Colonic mucosa (tissue), 4 donors: ENCODE results near the gene NTM. TPM values are rescaled to one million over a fixed set of nuclear protein-coding genes. Genes with fewer than 3 reads are reported as not detected.

Experiments
- DNase-seq: peaks from one replicate; pipeline ENCODE4 v3.0.0-alpha.2; 2020
- H3K27ac ChIP-seq: fragments of 200-600 bp; one replicate; pipeline ENCODE4 v1.8.0; 2021
- H3K27me3 ChIP-seq: fragments of 200-600 bp; one replicate; pipeline ENCODE4 v1.8.0; 2021
- H3K36me3 ChIP-seq: fragments of 200-600 bp; one replicate; pipeline ENCODE4 v1.8.0; 2021
- H3K4me1 ChIP-seq: fragments of 200-600 bp; one replicate; pipeline ENCODE4 v1.8.0; 2021; ENCODE audit warnings: mild to moderate bottlenecking
- H3K4me3 ChIP-seq: fragments of 200-600 bp; one replicate; pipeline ENCODE4 v1.8.0; 2021
- H3K9ac ChIP-seq, 2 donors: one replicate each; pipeline ENCODE4 v1.7.0; 2013; ENCODE audit warnings: control low read depth in 2 of 2, low read depth in 2 of 2, low read length in 2 of 2
- H3K9me3 ChIP-seq: fragments of 200-600 bp; one replicate; pipeline ENCODE4 v1.8.0; 2021
- intact Hi-C: fragments of 100-400 bp; cut with DNase I; formaldehyde crosslinking; loops from one replicate; pipeline ENCODE4 v1.14.1; 2022
- total RNA-seq, 2 donors: library from RNA; stranded (reverse); fragmentation: NEBNext Ultra II Directional in 1 of 2; extraction: Animal tissue kit (Norgen Biotek cat#: 25700) in 1 of 2; gene quantifications; one replicate each; pipeline ENCODE4 v1.2.1, GENCODE V29; 2021
- TF ChIP-seq, protein P1 (sequence below): fragments of 200-600 bp; IDR thresholded peaks from one replicate; pipeline ENCODE4 v1.8.0; 2022; ENCODE audit warnings: antibody characterized with exemption, mild to moderate bottlenecking
- donor health status: healthy.
- donor health status: DM: no; HTN: no; CAD: no.
- donor health status: DM: no; HTN: no; CAD: no.

The NTM gene
- total RNA-seq, 2 donors from 2014 or later, result 1.6 to 2.8 TPM

DNA sequence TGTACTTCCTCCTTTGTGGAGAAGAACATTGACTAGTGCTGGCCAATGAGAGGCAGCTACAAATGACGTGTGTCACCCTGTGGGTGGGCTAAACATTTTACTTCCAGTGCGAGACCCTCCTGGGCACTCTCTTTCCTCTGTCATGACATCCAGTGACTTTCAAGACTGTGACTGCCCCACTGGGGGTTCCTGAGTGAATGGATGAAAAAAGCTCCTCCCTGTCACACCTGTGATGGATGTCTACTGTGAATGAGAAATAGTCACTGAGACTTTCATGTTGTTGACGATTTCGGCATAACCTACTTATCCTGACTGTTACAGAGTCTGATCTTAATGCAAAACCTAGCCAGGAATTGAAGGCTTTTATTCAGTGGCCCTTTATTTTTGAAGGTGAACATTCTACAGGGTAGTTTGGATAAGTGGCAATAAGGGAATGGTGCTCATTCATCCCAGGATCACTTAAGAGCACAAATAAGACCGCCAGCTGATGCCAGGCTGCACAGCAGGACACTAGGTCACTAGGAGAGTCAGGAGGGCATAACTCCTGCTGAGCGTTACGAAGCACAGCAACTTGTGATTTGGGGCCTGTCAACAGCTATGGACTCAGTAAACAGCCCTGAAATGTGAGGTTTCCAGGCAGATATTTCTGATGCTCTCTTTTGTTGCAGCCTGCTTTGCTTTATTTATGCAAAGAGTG lies 636.6 kb downstream of the NTM start:
- no peak overlapping the region for H3K9ac ChIP-seq
- no peak overlapping the region for H3K27ac ChIP-seq
- H3K4me3 ChIP-seq, result no peak overlapping the region
- intact Hi-C loops, result no loop called here
- no peaks in the 10 kb centered on the region for H3K36me3 ChIP-seq
- TF ChIP-seq, protein P1, sequence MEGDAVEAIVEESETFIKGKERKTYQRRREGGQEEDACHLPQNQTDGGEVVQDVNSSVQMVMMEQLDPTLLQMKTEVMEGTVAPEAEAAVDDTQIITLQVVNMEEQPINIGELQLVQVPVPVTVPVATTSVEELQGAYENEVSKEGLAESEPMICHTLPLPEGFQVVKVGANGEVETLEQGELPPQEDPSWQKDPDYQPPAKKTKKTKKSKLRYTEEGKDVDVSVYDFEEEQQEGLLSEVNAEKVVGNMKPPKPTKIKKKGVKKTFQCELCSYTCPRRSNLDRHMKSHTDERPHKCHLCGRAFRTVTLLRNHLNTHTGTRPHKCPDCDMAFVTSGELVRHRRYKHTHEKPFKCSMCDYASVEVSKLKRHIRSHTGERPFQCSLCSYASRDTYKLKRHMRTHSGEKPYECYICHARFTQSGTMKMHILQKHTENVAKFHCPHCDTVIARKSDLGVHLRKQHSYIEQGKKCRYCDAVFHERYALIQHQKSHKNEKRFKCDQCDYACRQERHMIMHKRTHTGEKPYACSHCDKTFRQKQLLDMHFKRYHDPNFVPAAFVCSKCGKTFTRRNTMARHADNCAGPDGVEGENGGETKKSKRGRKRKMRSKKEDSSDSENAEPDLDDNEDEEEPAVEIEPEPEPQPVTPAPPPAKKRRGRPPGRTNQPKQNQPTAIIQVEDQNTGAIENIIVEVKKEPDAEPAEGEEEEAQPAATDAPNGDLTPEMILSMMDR, result no peak
- no peaks in the 10 kb centered on the region for H3K27me3 ChIP-seq
- no peaks in the 10 kb centered on the region for H3K9me3 ChIP-seq
- DNase-seq, result no peak
- no peaks in the 10 kb centered on the region for H3K4me1 ChIP-seq

DNA sequence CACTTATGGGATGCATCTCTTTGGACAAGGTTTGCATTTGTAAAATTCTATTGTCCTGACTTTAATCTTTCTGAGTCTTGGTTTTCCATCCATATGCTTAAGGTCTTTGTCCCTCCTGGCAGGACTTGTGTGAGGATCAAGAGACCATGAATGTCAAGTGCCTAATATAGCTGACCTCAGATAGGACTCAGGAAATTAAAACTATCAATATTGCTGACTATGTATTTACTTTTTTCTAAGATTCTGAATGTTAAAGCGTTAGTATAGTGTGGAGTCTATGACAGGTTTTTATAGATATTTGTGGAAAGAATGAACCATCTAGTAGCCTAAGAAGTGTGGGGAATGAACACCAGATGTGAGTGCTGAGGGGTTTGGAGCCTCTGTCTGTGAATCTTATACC lies 637.8 kb downstream of the NTM start:
- H3K36me3 ChIP-seq, result no peaks in the 10 kb centered on the region
- no peak for DNase-seq
- intact Hi-C loops, result no loop called here
- TF ChIP-seq, protein P1, result no peak
- no peak overlapping the region for H3K4me3 ChIP-seq
- H3K4me1 ChIP-seq, result no peaks in the 10 kb centered on the region
- H3K27me3 ChIP-seq, result no peaks in the 10 kb centered on the region
- H3K27ac ChIP-seq, result no peak overlapping the region
- H3K9ac ChIP-seq, result no peak overlapping the region
- no peaks in the 10 kb centered on the region for H3K9me3 ChIP-seq

DNA sequence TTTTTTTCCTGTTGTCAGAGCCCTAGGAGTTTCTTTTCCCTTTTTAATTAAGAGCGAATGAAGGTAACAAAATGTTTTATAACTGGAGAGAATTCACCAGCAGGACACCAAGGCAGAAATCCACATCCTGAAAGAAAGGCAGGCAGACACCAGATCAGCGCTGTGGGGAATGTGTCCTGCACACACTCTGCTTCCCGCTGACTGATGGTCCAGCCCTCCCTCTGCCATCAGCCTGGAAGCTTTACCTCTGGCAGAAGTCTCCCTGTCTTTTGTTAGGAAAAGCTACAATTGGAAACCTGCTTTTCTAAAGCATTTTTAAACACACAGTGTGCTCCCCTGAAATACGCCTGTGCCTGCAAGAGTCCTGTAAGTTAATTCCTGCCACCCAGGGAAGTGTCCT lies 638.5 kb downstream of the NTM start:
- no peak overlapping the region for H3K9ac ChIP-seq
- no peaks in the 10 kb centered on the region for H3K4me1 ChIP-seq
- H3K4me3 ChIP-seq, result no peak overlapping the region
- TF ChIP-seq, protein P1, result no peak
- H3K9me3 ChIP-seq, result no peaks in the 10 kb centered on the region
- no peaks in the 10 kb centered on the region for H3K36me3 ChIP-seq
- H3K27ac ChIP-seq, result no peak overlapping the region
- no peak for DNase-seq
- no peaks in the 10 kb centered on the region for H3K27me3 ChIP-seq
- intact Hi-C loops, result no loop called here

DNA sequence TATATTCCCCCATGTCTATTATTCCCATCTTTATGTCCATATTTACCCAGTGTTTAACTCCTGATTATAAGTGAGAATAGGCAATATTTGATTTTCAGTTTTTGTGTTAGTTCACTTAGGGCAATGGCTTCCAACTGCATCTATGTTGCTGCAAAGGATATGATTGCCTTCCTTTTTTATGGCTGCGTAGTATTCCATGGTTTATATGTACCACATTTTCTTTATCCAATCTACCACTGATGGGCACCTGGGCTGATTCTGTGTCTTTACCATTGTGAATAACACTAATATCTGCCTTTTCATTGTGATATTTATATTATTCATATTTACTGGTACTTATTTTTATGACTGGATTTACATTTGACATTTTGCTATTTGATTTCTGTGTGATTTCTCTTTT lies 649.6 kb downstream of the NTM start:
- no peak for DNase-seq
- intact Hi-C loops, result no loop called here
- TF ChIP-seq, protein P1, result no peak
- H3K9ac ChIP-seq, result no peak overlapping the region
- H3K27ac ChIP-seq, result no peak overlapping the region
- no peaks in the 10 kb centered on the region for H3K9me3 ChIP-seq
- H3K27me3 ChIP-seq, result no peaks in the 10 kb centered on the region
- H3K4me1 ChIP-seq, result no peaks in the 10 kb centered on the region
- H3K4me3 ChIP-seq, result no peak overlapping the region
- no peaks in the 10 kb centered on the region for H3K36me3 ChIP-seq

DNA sequence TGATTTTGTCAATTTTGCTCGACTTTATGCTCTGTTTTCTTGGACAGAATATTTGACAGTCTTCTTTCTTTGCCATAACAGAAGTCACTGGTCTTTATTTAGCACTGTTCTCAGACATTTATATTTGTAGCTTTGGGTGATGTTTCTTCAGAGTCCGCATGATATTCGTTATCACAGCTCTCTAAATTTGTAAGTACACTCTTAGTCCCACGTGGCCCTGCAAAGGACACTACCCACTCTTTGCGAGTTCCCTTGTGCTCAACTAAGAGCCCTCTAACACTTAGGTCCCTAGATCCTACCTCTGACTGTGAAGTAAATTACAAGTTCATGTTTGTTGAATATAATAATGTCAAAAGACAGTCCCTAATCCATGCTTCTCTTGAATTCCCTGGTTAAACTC lies 651.9 kb downstream of the NTM start:
- DNase-seq, result no peak
- no peak overlapping the region for H3K9ac ChIP-seq
- H3K4me1 ChIP-seq, result no peaks in the 10 kb centered on the region
- TF ChIP-seq, protein P1, result no peak
- H3K27me3 ChIP-seq, result no peaks in the 10 kb centered on the region
- no peak overlapping the region for H3K4me3 ChIP-seq
- H3K9me3 ChIP-seq, result no peaks in the 10 kb centered on the region
- no peaks in the 10 kb centered on the region for H3K36me3 ChIP-seq
- no peak overlapping the region for H3K27ac ChIP-seq
- intact Hi-C loops, result no loop called here
